DMS 273 treated with DMSO at 0.1 percent for 48 hours (cell line): Measurements from ENCODE around the gene FARP1.

Experiments used
- DNase-seq: peaks from one replicate; lab custom pipeline; 2025; lab: John Stamatoyannopoulos, UW

Gene FARP1

GRCh38 chr13:98445340-98446233 lies 302.7 kb downstream of the FARP1 start:
- no peak for DNase-seq

- DNase-seq, result no peak
These were observed 303.3 kb downstream of the FARP1 start for GRCh38 chr13:98446234-98446621.

- no peak for DNase-seq
These were observed 304.2 kb downstream of the FARP1 start for GRCh38 chr13:98447130-98447529.

DNA sequence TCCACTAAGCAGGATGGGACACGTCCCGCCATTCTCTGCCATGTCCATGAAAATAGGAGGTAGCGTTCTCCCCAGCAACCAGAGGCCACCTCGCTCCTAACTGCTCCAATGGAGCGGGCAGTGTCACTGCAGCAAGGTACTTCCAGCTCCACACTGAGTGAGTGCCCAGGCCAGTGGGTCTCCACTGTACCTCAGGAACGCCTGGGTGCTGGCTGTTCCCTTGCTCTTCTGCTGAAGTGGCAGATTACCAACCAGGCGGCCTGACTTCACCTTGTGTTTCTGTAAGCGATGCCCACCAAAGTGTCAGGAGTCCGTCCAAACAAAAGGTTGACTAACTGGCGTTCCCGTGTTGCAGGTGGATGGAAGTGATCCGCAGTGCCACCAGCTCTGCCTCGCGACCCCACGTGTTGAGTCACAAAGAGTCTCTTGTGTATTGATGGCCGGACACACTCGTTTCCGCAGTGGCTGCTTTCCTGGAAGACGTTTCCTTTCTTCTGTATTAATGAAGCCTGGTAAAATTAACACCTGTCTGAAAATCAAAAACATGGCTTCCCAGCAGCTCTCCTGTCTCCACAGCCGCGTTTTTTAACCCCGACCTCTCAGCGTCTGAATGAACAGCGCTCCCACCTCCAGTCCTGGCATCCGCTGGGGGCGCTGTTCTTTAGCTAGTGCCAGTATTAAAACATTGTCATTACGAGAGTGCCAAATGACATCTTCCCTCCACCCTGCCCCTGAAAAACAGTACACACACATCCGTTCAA lies 305.2 kb downstream of the FARP1 start:
- no peak for DNase-seq

DNA sequence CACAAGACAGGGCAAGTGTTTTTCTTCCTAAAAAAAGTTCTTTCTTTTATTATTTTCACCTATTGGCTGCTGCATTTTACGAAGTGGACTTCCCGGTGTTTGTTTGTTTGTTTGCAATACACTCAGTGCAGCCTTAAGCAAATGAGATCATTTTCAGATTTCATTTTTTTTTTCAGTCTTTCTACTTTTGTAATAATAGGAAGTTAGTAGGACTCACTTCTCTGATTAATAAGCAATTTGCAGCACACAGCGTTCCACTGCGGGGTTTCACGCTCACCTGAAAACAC lies 305.7 kb downstream of the FARP1 start:
- no peak for DNase-seq

- DNase-seq, result no peak
These were observed 306.4 kb downstream of the FARP1 start for GRCh38 chr13:98449273-98449672.

DNA sequence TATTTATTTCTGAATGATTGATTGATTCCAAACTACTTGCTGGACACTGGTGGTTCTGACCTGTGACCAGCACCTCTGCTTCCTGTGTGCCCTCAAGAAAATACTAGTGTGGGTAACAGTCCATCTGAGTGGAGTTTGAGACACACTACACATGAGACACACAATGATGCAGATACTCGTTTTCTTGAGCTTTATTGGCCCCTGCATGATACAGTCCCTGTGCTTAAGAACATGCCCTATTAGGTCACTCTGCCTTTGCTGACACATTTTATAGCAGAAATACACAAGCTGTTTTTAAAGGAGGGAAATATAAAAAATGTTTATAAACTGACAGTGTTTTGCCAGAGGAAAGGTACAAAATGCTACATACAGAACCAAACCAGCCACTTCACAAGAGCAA lies 307.1 kb downstream of the FARP1 start:
- no peak for DNase-seq

DNA sequence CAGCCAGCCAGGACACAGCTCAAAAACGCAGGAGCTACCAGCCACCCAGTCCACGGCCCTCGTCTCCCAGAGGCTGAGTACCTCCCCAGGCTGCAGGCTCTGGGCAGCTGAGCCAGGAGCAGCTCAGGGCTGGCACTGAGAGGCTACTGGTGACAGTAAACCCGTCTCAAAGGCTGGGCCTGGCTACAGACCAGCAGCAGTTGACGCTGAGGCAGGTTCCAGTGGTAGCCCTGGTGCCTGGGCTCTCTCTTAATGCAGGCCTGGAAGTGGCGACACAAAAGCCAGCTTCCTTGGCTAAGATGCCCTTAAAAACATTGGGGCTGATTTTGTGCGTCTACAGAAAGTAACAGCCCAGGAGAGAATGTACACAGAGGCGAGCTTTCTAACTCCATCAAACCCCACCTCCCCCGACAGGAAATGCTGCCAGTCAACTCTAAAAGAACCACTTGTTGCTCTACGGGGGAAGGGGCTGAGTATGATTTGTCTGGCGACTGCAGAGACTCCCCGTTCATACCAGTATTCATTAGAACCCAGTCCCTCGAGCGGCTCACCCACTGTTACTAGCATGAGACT lies 307.7 kb downstream of the FARP1 start:
- DNase-seq, result no peak

DNA sequence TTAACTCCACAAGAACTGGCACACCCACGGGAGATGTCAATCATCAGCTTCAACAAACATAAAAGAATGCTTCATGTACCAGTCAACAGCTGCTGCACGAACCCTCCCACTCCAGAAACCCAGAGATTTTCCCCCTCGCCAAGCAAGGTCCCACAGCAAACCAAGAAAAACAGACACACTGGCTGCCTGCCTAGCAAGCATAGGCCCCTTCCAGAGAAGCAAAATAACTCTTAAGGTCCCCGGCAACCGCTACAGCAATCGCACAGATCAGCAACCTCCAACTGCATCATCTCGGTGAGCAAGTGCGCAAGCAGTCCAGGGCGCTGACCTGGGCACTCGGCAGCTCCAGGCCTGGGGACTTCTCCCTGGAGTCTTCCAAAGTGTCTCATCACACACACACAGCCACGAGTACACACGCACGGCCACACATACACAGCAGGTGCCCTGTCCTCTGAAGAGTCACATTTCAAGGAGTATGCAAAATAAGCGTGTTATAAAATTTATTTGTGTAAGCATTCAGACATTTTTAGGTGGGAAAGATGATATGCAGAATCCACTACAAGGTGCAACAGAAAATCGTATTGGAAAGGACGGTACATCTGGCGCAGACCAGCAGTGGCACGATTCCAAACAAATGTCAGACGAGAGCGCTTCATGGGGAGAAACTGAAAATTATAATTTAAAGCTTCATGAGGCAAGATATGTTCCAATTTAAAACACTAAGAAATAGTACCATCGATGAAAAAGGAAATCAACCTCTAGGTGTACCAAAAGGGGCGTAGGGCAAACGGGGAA lies 309.0 kb downstream of the FARP1 start:
- no peak for DNase-seq

GRCh38 chr13:98452851-98453843 lies 310.3 kb downstream of the FARP1 start:
- no peak for DNase-seq

- DNase-seq, result no peak
These were observed 311.5 kb downstream of the FARP1 start for GRCh38 chr13:98454389-98454881.

DNA sequence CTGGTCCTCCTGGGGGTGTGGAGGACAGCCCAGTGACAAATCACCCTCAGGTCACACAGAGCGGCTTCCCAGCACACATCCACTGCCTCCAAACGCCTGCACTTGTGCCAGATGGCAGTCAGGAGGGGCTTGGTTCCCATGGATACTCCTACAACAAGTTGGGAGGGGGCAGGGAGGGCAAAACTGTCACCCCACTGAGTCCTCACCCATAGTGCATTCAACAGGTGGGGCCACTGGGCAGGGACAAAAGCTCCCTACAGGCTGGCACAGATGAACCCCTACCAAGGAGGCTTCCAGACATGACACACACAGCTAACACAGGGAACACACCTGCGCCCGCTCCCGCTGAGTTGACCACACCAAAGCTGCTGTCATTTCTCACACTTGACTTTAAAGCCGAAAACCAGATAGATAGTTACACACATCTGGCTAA lies 313.5 kb downstream of the FARP1 start:
- no peak for DNase-seq

DNA sequence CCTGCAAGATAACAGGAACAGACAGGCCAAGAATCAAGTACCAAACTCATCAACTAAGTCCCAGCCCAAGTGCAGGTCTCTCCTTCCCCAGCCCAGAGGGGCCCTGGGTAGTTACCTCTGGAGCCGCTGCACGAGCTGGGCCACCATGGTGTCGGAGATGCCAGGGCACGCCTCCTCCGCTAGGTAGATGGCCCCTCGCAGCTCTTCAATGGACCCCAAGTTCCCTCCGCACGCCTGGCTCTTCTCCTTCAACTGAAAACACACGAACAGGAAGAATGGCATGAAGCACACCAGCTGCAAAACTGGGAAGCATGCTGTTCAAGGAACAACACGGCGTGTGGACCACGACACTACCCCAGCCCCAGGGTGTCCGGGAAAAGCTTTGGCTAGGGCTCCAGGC lies 314.2 kb downstream of the FARP1 start:
- DNase-seq, result no peak

DNA sequence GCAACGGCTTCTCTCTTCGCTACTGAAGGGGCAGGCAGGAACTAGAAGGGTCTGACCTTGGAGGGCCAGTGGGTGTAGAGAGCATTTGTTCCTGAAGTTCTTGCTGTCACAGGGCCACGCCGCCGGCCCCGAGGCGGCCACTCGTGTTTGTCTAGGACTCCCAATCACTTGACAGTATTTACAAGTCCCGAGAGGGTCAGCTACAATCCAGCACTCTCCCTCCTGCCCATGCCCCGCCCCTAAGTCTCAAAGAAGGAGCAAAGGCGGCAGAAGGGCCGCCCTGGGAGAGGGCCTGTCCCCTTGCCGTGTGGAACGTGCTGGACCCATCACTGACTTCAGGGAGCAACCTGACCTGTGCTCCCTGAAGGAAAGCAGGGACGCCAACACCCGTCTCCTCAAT lies 315.5 kb downstream of the FARP1 start:
- DNase-seq, result no peak

DNA sequence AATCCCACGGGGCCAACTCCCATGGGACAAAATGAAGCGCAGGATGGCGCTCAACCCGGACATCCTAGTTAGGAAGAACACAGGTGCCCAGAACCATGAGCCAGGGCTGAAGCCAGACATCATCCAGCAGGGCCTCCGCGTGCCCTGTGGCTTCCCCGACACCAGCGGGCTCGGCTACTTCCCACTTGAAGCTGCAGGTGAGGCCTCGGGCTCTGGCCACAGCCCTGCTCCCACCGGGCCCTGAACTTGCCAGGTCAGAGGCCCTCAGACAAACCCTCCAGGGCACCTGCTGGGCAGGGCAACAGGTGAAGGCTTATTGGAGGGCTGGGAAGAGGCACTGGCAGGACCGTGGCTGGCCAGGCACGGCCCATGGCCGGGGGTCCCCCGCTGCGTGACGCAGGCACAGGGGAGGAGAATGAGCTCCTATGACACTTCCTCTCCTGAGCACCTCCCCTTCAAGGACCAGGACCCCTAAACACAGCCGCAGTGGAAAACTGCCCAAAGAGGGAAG lies 316.3 kb downstream of the FARP1 start:
- DNase-seq, result no peak

- DNase-seq, result no peak
These were observed 317.0 kb downstream of the FARP1 start for GRCh38 chr13:98459721-98460370.

DNA sequence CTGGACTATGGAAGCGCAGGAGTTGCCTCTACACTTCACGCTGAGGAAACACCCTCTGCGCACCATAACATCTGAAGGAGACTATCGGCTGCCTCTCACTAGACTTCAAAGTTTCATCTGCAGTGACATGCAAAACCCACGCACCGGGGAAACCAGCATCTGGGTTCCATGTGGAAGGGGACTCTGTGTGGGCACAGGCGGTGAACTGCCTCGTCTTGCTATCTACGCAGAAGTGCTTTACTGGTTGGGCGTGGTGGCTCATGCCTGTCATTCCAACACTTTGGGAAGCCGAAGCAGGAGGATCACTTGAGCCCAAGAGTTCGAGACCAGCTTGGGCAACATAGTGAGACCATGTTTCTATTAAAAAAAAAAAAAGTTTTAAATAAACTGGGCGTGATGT lies 317.6 kb downstream of the FARP1 start:
- no peak for DNase-seq

GRCh38 chr13:98461486-98462240 lies 318.8 kb downstream of the FARP1 start:
- DNase-seq, result no peak

DNA sequence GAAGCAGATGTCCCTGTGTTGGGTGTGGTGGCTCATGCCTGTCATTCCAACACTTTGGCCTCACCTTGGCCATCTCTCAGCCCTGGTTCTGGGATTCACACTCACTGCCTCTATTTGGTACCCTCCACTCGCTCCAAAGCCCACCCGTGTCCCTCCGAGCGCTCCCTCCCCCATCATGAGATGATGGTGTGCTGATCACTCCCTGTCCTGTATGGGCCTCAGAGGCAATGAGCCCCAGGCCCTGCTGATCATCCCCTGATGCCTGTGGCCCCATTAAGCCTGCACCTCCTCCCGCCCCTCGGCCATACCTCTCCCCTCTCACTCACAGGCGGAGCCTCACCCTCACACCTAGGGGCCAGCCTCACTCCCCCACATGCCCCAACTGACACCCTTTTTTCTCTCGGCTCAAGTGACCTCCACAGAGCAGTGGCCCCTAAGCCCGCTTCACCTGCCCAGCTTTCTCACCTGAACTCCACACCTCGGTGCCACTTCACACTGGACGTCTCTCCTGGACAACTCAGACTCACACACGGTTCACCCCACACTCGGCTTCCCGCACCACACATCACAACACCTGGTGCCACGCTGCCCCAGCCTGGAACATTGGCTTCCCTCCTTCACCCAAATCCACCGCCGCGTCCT lies 319.5 kb downstream of the FARP1 start:
- no peak for DNase-seq
